HepG2 (cell line): Measurements from ENCODE around the gene NRDC. TPM values are rescaled to one million over a fixed set of nuclear protein-coding genes. Genes with fewer than 3 reads are reported as not detected.

Experiments
- ATF4 ChIP-seq, 2 experiments: fragments of 450-650 bp in 1 of 2; sonication (generic) in 1 of 2; formaldehyde crosslinking; IDR thresholded peaks; 2 replicates each; pipeline versions ENCODE4 v1.5.0 to v1.8.0; 2020 to 2022; ENCODE audit warnings: mild to moderate bottlenecking in 1 of 2, missing genetic modification reagents in 1 of 2
- BCL6 ChIP-seq: IDR thresholded peaks from 2 replicates; pipeline ENCODE4 v1.6.1; 2016; ENCODE audit warnings: missing genetic modification reagents, missing compliant biosample characterization
- ELF4 ChIP-seq: sonication (generic); formaldehyde crosslinking; IDR thresholded peaks from 2 replicates; pipeline ENCODE4 v1.5.0; 2020; ENCODE audit warnings: missing genetic modification reagents, mild to moderate bottlenecking, moderate library complexity, borderline replicate concordance
- NCOR1 ChIP-seq: fragments of 200-600 bp; sonication (generic); IDR thresholded peaks from 2 replicates; pipeline ENCODE4 v1.7.0; 2017; ENCODE audit warnings: antibody characterized with exemption, low read length, borderline replicate concordance
- REXO4 ChIP-seq: sonication (generic); formaldehyde crosslinking; IDR thresholded peaks from 2 replicates; pipeline ENCODE4 v1.8.0; 2022; ENCODE audit warnings: missing genetic modification reagents, mild to moderate bottlenecking, borderline replicate concordance
- TBP ChIP-seq: sonication (generic); formaldehyde crosslinking; IDR thresholded peaks from 2 replicates; pipeline ENCODE4 v1.5.0; 2020; ENCODE audit warnings: missing genetic modification reagents
- TMF1 ChIP-seq: sonication (generic); formaldehyde crosslinking; IDR thresholded peaks from 2 replicates; pipeline ENCODE4 v1.8.1; 2022; ENCODE audit warnings: low read depth, missing genetic modification reagents
- ZBTB21 ChIP-seq: sonication (generic); formaldehyde crosslinking; IDR thresholded peaks from 2 replicates; pipeline ENCODE4 v1.4.0; 2020; ENCODE audit warnings: missing genetic modification reagents
- ZC3H4 ChIP-seq: sonication (generic); formaldehyde crosslinking; IDR thresholded peaks from 2 replicates; pipeline ENCODE4 v1.4.0; 2020; ENCODE audit warnings: missing genetic modification reagents, borderline replicate concordance
- ZIK1 ChIP-seq: sonication (generic); formaldehyde crosslinking; IDR thresholded peaks from 2 replicates; pipeline ENCODE4 v1.5.0; 2020; ENCODE audit warnings: mild to moderate bottlenecking, low read depth, missing genetic modification reagents, borderline replicate concordance
- ZKSCAN5 ChIP-seq: sonication (generic); formaldehyde crosslinking; IDR thresholded peaks from 2 replicates; pipeline ENCODE4 v1.5.1; 2020; ENCODE audit warnings: mild to moderate bottlenecking, missing genetic modification reagents
- ZMYM3 ChIP-seq: sonication (generic); formaldehyde crosslinking; IDR thresholded peaks from 2 replicates; pipeline ENCODE4 v1.5.1; 2020; ENCODE audit warnings: mild to moderate bottlenecking, missing genetic modification reagents
- ZNF101 ChIP-seq: sonication (generic); formaldehyde crosslinking; IDR thresholded peaks from 2 replicates; pipeline ENCODE4 v1.4.0; 2020; ENCODE audit warnings: mild to moderate bottlenecking, low read depth, missing genetic modification reagents, borderline replicate concordance
- ZNF143 ChIP-seq: sonication (generic); formaldehyde crosslinking; IDR thresholded peaks from 2 replicates; pipeline ENCODE4 v1.4.0; 2020; ENCODE audit warnings: missing genetic modification reagents
- ZNF451 ChIP-seq: sonication (generic); formaldehyde crosslinking; IDR thresholded peaks from 2 replicates; pipeline ENCODE4 v1.5.0; 2020; ENCODE audit warnings: mild to moderate bottlenecking, missing genetic modification reagents
- ZNF616 ChIP-seq: sonication (generic); formaldehyde crosslinking; IDR thresholded peaks from 2 replicates; pipeline ENCODE4 v1.5.0; 2020; ENCODE audit warnings: low read depth, mild to moderate bottlenecking, missing genetic modification reagents
- ZNF768 ChIP-seq: sonication (generic); formaldehyde crosslinking; IDR thresholded peaks from 2 replicates; pipeline ENCODE4 v1.4.0; 2020; ENCODE audit warnings: missing genetic modification reagents
- polyA plus RNA-seq, 8 experiments: library from polyadenylated mRNA; depleted of rRNA in 3 of 8; stranded (reverse) in 7 of 8; unstranded in 1 of 8; fragments of >200 nt; fragmentation: Illumina TruSeq in 4 of 8; extraction: Trizol in 4 of 8; gene quantifications; 2 replicates each; pipeline versions ENCODE4 v1.2.1 to v1.2.3, GENCODE V29; 2011 to 2016; ENCODE audit warnings: low read depth in 4 of 8, missing spikeins in 1 of 8, mixed read lengths in 1 of 8; ENCODE audit not compliant: insufficient read depth in 1 of 8
- total RNA-seq, 5 experiments: library from RNA; depleted of rRNA; stranded (reverse); fragments of >200 nt; fragmentation: Illumina TruSeq; extraction: Trizol; gene quantifications; 2 replicates each; pipeline ENCODE4 v1.2.3, GENCODE V29; 2016; ENCODE audit warnings: low read depth in 1 of 5
- TF ChIP-seq, protein P1 (sequence below): sonication (generic); formaldehyde crosslinking; IDR thresholded peaks from 2 replicates; pipeline ENCODE4 v1.4.0; 2020; ENCODE audit warnings: mild to moderate bottlenecking, missing genetic modification reagents
- TF ChIP-seq, protein P2 (sequence below): sonication (generic); formaldehyde crosslinking; IDR thresholded peaks from 2 replicates; pipeline ENCODE4 v1.5.1; 2020; ENCODE audit warnings: mild to moderate bottlenecking, missing genetic modification reagents, borderline replicate concordance

NRDC gene
- total and polyA plus RNA-seq, 2 of the 13 experiments (the other 11 are each of a cell fraction or from before 2014, with no cell fraction given) = 57.6 to 64.9 TPM

DNA sequence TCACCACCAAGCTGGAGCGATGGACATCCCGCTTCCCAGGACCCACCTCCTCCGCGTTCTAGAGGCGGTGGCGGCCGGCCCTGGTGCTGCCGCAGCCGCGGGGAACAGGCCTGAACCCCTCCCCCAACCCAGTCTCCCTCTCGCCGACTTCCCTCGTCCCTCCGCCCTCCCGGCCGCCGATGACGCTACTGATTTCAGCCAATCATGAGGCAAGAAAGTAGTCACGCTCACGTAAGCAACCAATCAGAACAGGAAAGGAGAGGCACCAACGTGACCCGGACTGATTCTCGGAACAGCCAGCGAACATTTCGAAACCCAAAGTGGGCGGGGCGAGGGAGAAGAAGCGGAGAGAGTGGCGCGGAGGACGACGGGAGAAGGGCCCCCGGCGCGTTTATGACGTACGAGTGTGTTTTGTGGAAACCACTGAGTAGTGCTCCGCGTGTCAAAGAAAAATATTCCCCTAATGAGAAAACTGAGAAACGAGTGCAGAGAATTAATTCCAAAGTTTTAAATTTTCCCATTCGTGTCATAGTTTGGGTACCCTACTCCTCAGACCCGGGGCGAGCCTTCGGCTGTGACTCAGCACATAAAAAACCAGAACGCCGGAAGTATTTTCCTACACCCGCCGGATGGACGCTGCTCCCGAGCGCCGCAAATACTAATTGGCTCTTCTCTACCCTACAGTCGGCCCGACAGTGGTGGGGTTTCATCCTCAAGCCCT, at the start of gene NRDC (continued):
- TF ChIP-seq, protein P1, sequence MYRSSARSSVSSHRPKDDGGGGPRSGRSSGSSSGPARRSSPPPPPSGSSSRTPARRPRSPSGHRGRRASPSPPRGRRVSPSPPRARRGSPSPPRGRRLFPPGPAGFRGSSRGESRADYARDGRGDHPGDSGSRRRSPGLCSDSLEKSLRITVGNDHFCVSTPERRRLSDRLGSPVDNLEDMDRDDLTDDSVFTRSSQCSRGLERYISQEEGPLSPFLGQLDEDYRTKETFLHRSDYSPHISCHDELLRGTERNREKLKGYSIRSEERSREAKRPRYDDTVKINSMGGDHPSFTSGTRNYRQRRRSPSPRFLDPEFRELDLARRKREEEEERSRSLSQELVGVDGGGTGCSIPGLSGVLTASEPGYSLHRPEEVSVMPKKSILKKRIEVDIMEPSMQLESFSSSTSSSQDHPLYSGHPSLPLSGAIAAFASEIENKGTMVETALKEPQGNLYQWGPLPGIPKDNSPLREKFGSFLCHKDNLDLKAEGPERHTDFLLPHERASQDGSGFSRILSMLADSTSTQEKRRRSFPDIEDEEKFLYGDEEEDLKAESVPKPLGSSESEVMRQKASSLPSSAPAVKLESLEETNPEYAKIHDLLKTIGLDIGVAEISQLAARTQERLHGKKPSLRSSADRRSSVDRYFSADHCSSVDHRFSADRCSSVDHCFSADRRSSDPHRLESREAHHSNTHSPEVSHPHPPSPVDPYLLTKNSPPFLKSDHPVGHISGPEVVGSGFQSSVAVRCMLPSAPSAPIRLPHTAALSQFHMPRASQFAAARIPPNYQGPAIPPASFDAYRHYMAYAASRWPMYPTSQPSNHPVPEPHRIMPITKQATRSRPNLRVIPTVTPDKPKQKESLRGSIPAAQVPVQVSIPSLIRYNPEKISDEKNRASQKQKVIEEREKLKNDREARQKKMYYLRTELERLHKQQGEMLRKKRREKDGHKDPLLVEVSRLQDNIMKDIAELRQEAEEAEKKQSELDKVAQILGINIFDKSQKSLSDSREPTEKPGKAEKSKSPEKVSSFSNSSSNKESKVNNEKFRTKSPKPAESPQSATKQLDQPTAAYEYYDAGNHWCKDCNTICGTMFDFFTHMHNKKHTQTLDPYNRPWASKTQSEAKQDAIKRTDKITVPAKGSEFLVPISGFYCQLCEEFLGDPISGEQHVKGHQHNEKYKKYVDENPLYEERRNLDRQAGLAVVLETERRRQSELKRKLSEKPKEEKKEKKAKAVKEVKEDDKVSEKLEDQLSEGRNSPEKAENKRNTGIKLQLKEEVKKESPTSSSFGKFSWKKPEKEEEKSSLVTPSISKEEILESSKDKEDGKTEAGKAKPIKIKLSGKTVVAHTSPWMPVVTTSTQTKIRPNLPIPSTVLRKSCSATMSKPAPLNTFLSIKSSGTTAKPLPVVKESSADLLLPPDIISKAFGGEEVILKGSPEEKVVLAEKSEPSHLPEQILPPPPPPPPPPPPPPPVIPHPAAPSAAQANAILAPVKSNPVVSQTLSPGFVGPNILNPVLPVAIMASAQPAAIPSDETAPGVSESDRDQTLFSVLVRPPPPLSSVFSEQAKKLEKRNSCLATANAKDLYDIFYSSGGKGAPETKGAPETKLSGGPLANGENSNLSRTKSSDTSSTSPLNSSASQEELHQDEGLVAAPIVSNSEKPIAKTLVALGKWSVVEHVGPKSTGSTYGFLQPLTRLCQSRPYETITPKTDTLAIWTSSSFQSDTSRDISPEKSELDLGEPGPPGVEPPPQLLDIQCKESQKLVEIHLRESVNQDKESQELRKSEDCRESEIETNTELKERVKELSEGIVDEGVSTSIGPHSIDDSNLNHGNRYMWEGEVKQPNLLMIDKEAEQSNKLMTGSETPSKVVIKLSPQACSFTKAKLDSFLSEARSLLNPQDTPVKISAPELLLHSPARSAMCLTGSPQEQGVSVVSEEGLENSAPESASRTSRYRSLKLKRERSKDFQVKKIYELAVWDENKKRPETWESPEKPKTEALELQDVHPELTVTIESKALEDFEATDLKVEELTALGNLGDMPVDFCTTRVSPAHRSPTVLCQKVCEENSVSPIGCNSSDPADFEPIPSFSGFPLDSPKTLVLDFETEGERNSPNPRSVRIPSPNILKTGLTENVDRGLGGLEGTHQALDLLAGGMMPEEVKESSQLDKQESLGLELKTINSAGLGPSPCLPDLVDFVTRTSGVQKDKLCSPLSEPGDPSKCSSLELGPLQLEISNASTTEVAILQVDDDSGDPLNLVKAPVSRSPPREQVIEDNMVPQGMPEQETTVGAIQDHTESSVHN (CRISPR knock-in tag) = no peak; the same call in 1 of the 2 replicates
- no peak for TF ChIP-seq ZKSCAN5 (CRISPR knock-in tag)
- no peak for TF ChIP-seq REXO4 (CRISPR knock-in tag)
- TF ChIP-seq ZNF101 = 0 out of 2 replicates have a peak, but pooled peaks have one; percentile 72
- peak; percentile 63; the same call in 1 of the 2 replicates for TF ChIP-seq ZNF768 (CRISPR knock-in tag)
- TF ChIP-seq BCL6 (CRISPR knock-in tag) = peak; percentile 40; the same call in 1 of the 2 replicates
- TF ChIP-seq ZIK1 = no peak
- TF ChIP-seq ATF4 (CRISPR knock-in tag; IDR thresholded peaks at IDR 0.05) = peak in 1 of 2 experiments; percentile 67; a peak in 2 of 4 replicates
- peak; percentile 62; the same call in 1 of the 2 replicates for TF ChIP-seq ZBTB21 (CRISPR knock-in tag)
- TF ChIP-seq ZMYM3 (CRISPR knock-in tag) = no peak; the same call in 1 of the 2 replicates
- TF ChIP-seq TBP = no peak
- peak; percentile 67; the same call in 1 of the 2 replicates for TF ChIP-seq NCOR1
- peak; percentile 54; the same call in 1 of the 2 replicates for TF ChIP-seq TMF1 (CRISPR knock-in tag)
- no peak for TF ChIP-seq ZNF451 (CRISPR knock-in tag)
- no peak for TF ChIP-seq ELF4 (CRISPR knock-in tag)
- 0 out of 2 replicates have a peak, but pooled peaks have one; percentile 37 for TF ChIP-seq ZC3H4 (CRISPR knock-in tag)
- TF ChIP-seq ZNF143 (CRISPR knock-in tag) = peak; percentile 93
- TF ChIP-seq, protein P2, sequence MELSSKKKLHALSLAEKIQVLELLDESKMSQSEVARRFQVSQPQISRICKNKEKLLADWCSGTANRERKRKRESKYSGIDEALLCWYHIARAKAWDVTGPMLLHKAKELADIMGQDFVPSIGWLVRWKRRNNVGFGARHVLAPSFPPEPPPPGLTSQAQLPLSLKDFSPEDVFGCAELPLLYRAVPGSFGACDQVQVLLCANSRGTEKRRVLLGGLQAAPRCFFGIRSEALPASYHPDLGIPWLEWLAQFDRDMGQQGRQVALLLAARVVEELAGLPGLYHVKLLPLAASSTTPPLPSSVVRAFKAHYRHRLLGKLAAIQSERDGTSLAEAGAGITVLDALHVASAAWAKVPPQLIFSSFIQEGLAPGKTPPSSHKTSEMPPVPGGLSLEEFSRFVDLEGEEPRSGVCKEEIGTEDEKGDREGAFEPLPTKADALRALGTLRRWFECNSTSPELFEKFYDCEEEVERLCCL = no peak
- no peak; the same call in 1 of the 2 replicates for TF ChIP-seq ZNF616 (CRISPR knock-in tag)
